HG02970 (cell line): ENCODE data around the gene IL12A.

Experiments
- ATAC-seq: cut with Tn5 transposase; IDR thresholded peaks from one replicate; pipeline ENCODE4 v1.9.1; 2021; ENCODE audit warnings: mild to moderate bottlenecking, moderate library complexity, moderate number of reproducible peaks; ENCODE audit not compliant: unreplicated experiment, low FRiP score

Gene IL12A

DNA sequence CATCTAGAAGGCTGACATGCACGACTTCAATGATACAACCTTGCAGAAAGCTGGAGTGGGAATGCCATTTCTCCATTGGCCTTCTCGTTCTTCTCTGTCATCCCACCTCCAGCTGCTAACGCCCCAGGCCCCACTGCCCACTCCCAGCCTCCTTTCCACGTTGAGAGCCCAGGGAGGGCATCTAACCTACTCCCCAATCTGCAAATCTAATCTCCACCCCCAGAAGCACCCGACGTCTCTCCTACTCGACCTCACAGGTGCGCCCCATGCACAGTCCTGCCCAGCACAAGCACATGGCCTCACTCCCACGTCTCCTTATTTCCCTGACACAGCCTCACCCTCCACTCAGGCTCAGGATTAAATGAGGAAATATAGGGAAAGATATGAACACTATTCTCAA, 33.4 kb downstream of the IL12A start:
- no peak for ATAC-seq

- no peak for ATAC-seq
Measured at GRCh38 chr3:160023476-160023875, 34.8 kb downstream of the IL12A start.

DNA sequence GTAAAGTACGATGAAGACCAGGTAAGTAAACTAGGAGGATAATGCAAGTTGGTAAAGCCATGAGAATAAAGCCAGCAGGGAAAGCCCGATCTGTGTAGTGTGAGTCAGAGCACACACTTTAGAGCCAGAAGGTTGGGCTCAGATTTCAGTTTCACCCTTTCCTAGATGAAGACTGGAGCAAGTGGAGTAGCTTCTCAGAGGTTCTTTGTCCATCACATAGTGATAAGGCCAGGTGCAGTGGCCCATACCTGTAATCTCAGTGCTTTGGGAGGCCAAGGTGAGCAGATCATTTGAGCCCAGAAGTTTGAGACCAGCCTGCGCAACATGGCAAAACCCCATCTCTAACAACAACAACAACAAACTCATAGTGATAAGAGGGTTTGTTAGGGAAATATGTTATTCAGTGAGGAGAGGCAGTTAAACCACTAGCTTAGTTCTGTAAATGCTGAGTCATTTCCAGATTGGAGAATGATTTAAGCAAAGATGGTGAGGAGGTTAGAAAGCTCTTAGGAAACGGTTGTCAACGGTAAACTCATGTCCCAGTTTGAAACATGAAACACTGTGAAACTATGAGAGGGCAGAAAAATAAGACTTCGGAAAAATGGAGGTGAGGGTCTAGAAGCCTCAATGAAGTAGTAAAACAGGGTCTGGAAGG, 39.0 kb downstream of the IL12A start:
- peak; percentile 80 for ATAC-seq

DNA sequence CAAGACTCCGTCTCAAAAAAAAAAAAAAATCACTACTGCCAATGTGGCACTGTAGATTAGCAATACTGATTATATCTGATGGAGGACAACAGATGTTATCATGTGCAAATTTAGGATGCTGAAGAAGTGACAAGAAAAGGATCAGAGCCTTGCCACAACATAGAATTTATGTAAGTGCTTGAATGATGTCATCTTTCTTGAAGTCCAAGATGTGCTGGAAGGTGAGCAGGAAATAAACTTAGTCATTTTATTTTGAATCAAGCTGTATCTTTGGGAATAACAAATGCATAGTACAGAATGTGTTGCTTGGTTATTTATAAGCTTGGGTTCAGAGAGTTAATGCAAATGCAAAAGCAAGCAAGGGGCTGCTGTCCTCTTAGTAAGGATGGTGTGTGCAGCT, 47.1 kb downstream of the IL12A start:
- no peak for ATAC-seq

DNA sequence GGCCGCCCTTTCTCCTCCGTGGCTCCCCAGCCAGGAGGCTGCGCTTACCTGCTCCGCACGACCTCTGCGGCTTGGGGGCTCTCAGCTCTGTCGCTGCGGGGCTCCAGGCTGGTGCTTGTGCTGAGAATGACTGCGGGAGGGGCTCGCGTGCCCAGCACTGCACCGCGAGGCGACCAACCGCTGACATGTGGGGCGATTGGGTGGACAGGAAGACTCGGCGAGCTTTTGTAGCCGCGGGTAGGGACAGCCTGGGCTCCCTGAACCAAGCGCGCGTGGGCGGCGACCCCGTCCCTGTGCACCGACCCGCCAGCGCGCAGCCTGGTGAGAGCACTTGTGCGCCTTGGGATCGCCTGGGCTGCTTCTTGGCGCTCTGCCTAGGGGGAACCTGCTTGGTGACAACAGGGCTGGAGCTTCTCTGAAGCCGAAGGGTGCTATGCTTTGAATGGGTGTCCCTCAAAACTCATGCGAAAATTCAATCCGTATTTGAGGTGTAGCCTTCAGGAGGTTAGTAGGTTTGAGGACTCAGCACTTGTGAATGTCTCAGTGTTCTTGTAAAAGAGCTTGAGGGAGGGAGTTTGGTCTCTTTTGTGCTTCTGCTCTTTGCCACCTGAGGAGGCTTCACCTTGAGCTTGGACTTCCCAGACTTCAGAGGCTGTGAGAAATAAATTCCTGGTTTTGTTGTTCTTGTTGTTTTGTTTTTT, 50.4 kb downstream of the IL12A start:
- no peak for ATAC-seq

- ATAC-seq, result no peak
Measured at GRCh38 chr3:160040181-160040580, 51.5 kb downstream of the IL12A start.

DNA sequence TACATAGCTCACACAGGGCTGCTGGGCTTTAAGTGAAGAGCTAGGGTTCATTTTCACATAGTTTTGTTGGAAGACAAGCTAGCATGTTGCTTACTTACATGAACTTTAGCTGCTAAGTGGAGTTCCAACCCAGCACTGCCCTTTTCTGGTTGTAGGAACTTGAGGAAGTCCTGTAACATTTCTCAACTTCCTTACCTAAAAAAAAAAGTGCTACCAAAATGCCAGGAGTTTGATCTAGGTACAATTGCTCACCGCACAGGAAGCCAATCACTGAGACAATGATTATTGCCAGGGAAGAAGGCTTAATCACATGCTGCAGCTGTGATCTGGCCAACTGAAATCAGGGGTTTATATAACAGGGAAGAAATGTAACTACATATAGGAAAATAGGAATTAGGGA, 52.8 kb downstream of the IL12A start:
- ATAC-seq, result no peak

GRCh38 chr3:160044121-160044520, 55.5 kb downstream of the IL12A start:
- ATAC-seq, result no peak
